ENCODE measurements around the gene ADAM23.

ADAM23 gene

GRCh38 chr2:206565666-206566065 lies 122.3 kb downstream of the ADAM23 start:
- no peak for DNase-seq (ENCODE audit: low spot score)

GRCh38 chr2:206569470-206569869 lies 126.1 kb downstream of the ADAM23 start:
- no peak for DNase-seq (ENCODE audit: low spot score)

GRCh38 chr2:206570199-206570598 lies 126.9 kb downstream of the ADAM23 start:
- no peak for DNase-seq (ENCODE audit: low spot score)

DNA sequence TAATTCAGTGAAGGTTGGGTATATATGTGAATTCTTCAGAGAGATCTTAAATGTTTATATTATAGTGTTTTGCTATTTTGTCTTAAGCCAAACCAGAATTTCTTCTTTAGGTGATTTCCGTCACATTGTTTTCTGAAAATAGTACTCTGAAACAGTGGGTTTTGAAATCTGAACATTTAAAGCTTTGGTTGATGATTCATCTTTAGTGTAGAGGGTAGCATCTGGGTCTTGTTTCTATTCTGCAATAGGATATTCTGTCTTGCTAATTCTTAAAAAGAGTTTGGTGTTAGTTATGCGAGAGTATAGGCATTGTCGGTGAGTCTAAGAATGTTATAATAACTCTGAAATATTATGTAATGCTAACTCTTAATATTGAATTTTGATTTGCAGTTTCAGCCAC lies 129.4 kb downstream of the ADAM23 start:
- no peak for DNase-seq (ENCODE audit: low spot score)

- no peak for DNase-seq (ENCODE audit: low spot score)
Observed at GRCh38 chr2:206573793-206574192, 130.5 kb downstream of the ADAM23 start.

GRCh38 chr2:206584323-206585116 lies 141.2 kb downstream of the ADAM23 start:
- DNase-seq (ENCODE audit: low spot score): no peak

GRCh38 chr2:206585335-206585734 lies 142.0 kb downstream of the ADAM23 start:
- no peak for DNase-seq (ENCODE audit: low spot score)

DNA sequence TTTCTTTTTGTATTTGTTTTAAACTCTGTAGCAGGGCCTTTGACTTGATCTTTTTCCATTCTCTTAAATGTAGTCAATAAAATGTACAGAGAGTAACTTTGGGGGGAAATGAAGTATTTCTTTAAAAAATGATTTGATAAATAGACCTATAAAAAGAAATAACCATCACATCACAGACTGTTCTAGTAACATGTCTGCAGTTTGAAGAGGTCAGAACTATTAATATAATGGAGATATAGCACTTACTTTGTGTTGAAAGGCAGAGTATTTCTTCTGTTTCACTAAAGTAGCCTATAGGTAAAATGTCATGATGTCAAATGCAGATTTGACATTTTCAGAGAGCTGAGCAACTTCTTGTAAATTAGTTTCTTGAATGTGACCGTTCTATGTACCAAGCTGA lies 143.3 kb downstream of the ADAM23 start:
- DNase-seq (ENCODE audit: low spot score): no peak

DNA sequence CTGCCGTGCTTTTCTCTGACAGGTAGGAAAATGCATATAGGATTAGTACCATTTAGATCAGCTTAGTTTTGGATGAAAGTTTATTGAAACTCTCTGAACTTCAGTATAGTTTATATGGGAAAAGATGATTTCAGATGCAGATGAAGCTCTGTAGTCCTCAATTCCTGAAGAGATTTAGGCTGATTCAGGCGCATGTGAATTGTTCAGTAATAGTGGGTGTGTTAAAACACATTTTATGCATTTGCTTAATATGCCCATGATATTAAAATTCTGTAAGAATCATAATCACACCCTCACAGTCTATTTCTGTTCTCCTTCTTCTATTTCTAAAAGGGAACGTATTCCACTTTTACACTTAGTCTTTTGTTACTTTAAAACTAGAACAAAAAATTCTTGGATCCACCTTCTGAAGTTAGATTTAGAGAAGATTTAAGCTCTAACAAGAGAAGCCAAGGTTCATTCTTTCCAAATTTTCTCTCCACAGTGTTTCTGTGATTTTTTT lies 154.4 kb downstream of the ADAM23 start:
- DNase-seq (ENCODE audit: low spot score): no peak

DNA sequence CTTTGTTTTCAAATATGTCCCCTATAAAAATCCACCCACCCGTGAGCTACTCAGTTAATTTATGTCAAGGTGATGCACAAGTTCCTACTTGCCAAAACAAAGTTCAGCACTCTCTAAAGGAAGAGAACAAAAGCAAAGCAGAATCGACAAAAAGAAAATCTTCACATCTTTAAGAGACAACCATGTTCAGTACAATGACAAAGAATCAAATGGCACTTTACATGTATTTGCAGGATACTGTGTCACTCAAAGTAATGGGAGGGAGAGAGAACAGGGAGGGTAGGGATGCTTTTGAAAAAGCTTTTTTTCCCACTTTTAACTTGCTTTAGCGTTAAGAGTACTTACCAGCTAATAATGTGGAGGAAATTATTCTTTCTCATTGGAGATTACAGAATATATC lies 159.9 kb downstream of the ADAM23 start:
- DNase-seq (ENCODE audit: low spot score): no peak

DNA sequence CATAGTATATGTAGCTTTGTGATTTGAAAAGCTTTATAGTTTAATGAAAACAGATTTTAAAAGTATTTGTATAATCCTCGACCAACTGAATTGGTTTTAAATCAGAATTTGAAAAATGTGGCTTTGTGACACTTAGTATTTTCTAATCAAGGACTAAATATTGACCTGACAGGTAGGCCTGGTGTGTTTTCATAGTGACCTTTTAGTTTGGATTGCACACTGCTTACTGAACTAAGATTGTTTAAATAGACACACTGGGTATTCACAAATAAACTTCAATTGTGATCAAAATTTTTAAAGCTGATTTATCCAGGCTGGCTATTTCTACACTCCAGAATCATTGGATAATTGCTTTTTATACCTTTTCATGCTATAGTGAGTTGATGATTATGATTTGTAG lies 167.1 kb downstream of the ADAM23 start:
- no peak for DNase-seq (ENCODE audit: low spot score)

- no peak for DNase-seq (ENCODE audit: low spot score)
Observed at GRCh38 chr2:206611191-206611590, 167.9 kb downstream of the ADAM23 start.

GRCh38 chr2:206611736-206612135 lies 168.4 kb downstream of the ADAM23 start:
- DNase-seq (ENCODE audit: low spot score): no peak

- DNase-seq (ENCODE audit: low spot score): no peak
Observed at GRCh38 chr2:206614811-206615210, 171.5 kb downstream of the ADAM23 start.

DNA sequence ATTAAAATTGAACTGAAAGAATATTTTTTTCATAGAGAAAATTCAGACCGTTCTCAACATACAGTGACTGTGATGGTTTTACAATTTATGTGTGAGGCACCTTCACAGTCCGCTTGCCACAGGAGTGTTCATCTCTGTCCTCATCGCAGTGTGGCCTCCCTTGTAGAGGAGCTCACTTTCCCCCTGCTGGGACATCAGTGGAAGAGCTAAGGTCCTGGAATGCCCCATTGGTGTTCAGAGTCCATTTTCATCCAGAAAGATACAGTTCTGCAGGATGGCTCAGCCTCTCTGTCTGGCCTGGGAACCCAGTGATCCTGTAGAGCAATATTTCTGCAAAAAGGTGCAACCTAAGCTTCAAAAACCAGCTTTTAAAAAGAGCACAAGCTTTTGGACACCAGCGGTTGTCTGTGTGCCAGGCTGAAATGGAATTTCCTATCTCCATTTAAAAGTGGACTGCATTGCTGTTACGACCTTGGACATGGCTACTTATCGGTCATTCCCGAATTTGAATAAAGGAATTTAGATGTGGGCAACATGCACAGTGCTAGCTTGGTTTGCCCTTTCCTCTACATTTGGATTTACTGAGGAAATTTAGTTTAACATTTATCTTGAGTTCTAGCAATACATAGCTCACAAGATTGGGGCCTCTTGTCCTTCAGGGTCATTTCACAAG lies 172.2 kb downstream of the ADAM23 start:
- no peak for DNase-seq (ENCODE audit: low spot score)

DNA sequence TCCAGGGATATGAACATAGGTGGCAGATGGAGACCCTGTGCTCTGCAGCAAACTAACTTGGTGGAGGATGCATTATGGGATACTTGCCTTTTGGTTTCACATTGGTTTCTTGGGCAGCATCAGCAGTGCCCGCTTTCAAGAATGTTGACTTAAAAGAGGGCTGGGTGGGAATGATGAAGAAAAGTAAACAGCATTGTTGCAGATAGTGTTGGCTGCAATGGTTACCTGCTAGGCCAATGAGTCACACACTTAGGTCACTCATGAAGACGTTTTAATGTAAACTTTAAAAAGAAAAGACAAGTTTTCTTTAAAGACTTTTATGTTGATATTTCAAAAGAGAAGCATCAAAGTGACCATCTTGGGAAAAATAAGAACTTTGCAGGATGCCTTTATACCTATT lies 172.8 kb downstream of the ADAM23 start:
- no peak for DNase-seq (ENCODE audit: low spot score)

DNA sequence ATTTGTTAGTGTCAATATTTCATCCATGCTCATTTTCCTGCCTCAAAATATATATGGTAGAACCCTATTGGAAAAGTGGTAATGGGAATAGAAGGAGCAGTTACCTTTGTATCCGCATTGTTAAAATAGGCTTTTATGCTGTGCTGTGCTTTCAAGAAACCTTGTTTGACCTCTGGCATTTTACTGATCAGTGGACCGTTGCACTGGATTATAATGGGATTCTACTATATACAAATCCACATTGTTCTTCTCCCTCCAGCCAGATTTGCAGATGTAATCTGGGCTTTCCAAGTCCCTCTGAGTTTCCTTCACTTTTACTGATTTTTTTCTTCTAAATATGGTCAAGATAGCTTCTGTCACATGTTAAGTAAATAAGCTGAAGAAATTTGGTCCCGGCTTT lies 175.7 kb downstream of the ADAM23 start:
- no peak for DNase-seq (ENCODE audit: low spot score)

DNA sequence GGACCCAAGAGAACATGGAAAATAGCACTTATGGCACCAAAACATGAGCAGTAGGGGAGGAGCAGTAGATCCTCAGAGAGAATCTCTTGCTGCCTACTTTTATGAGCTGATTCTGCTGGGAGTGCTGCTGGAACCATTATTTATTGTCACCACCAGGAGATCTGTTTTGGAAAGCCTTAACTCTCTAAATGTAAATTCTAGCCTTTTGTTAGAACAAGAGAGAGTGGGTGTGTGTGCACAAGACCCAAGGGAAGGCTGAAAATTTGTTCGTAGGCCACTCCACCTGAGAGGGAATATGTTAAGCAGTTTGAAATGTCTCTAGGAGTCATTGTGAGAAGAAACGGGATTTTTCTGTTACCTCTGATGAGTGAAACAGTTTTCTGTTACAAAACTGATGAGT lies 182.8 kb downstream of the ADAM23 start:
- DNase-seq (ENCODE audit: low spot score): no peak

DNA sequence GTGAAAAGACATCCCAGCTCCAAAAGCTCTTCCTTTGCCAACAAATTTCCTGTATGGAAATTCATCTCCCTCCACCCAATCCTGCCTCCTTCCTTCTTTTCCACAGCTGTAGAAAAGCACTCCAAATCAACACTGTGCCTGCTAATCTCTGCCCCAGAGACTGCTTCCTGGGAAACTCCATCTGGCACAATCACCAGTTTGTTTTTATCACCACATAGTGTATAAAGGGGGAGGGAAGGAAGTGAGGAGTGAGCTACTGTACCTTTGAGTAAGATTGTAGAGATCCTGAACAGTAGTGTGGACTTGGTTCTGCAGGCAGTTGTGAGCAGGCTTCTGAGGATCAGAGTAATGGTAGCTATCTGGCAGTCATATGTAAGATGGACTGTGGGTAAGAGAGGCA lies 184.3 kb downstream of the ADAM23 start:
- no peak for DNase-seq (ENCODE audit: low spot score)

DNA sequence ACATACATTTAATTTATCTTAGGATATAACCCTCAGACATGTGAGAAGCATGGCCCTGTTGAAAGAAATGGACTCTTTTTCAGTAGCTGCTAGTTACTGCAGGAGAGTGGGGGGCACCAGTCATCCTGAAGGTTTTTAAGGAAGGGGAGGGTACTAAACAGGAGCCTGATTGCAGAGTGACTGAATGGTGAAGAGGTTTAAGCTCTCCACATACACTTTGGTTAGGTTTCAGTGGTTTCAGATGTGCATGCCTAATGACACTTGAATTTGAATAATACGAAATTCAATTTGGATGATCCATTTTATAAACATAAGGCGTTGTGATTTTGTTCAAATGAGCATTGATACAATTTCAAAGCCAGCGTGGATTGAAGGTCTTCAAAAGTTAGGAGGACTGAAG lies 188.0 kb downstream of the ADAM23 start:
- no peak for DNase-seq (ENCODE audit: low spot score)

- no peak for DNase-seq (ENCODE audit: low spot score)
Observed at GRCh38 chr2:206635015-206635414, 191.7 kb downstream of the ADAM23 start.

DNA sequence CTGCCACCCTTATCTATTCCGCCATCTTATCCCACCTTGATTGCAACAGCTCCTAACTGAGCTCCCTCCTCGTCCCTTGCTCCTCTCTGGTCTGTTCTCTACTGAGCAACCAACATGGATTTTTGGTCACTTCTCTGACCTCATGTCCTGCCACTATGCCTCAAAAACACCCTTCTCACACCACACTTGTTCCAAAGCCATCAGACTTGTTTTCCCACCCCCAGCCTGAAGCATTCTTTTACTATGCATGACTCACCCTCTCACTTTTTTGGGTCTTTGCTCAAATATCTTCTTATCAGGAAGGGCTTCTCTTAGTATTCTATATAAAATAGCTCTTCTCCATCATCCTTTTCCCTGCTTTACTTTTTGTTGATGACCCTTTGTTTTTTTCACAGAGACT lies 196.3 kb downstream of the ADAM23 start:
- DNase-seq (ENCODE audit: low spot score): no peak

DNA sequence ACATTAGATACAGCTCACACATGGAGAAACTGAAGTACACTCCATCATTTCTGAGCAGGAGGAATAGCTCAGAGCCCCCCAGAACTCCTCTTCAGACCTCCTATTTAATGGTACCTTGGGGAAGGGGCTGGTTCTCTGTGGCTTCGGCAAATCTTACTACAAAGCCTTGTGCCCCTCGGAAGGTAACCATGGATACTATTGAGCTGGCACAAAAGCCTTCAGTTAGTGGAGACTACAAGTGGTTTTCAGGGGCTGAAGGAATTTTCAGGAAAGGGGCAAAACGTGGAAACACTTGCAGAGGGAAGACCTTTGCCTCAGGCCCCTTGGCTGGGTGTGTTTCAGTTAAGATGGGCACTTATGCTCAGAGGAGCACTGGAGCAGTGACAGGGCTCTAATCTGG lies 197.9 kb downstream of the ADAM23 start:
- no peak for DNase-seq (ENCODE audit: low spot score)
